CD14-positive monocyte (primary cell): ENCODE data around the gene SLC37A4. TPM values are rescaled to one million over a fixed set of nuclear protein-coding genes. Genes with fewer than 3 reads are reported as not detected.
"Not testable (repeated sequence)": the region's sequence is repeated elsewhere in the genome, so short reads cannot be mapped to it uniquely, and the experiment has no call there.

Experiments used
- DNase-seq, 3 donors: peaks; one replicate each; pipeline ENCODE4 v3.0.0-alpha.2; 2011 to 2022
- H2AFZ ChIP-seq: 2 replicates; pipeline ENCODE4 v1.6.0; 2012; ENCODE audit warnings: mild to moderate bottlenecking, low read depth, low read length, inconsistent platforms; ENCODE audit not compliant: insufficient read depth, poor library complexity, severe bottlenecking
- H3K27ac ChIP-seq, 2 donors: 1 replicate in 1 of 2; 2 replicates in 1 of 2; pipeline ENCODE4 v1.5.1; 2012 to 2013; ENCODE audit warnings: low read length in 2 of 2, control low read depth in 1 of 2, inconsistent platforms in 1 of 2, low read depth in 1 of 2, mild to moderate bottlenecking in 1 of 2
- H3K27me3 ChIP-seq, 2 donors: one replicate each; pipeline versions ENCODE4 v1.6.0 to v1.6.1; 2011 to 2013; ENCODE audit warnings: low read length in 2 of 2; ENCODE audit not compliant: control insufficient read depth in 2 of 2, insufficient read depth in 2 of 2
- H3K36me3 ChIP-seq, 2 donors: replicated peaks in 1 of 2; 1 replicate in 1 of 2; 2 replicates in 1 of 2; pipeline versions ENCODE4 v1.5.1 to v1.6.1; 2012 to 2013; ENCODE audit warnings: low read length in 2 of 2, control low read depth in 1 of 2, inconsistent platforms in 1 of 2, mild to moderate bottlenecking in 1 of 2; ENCODE audit not compliant: insufficient read depth in 2 of 2, control insufficient read depth in 1 of 2
- H3K4me1 ChIP-seq, 2 donors: 1 replicate in 1 of 2; 2 replicates in 1 of 2; pipeline versions ENCODE4 v1.5.1 to v1.6.1; 2012 to 2013; ENCODE audit warnings: low read length in 2 of 2, control low read depth in 1 of 2, inconsistent platforms in 1 of 2, mild to moderate bottlenecking in 1 of 2, moderate library complexity in 1 of 2; ENCODE audit not compliant: insufficient read depth in 2 of 2, control insufficient read depth in 1 of 2
- H3K4me2 ChIP-seq: replicated peaks from 2 replicates; pipeline ENCODE3; 2012; ENCODE audit warnings: low read length, moderate library complexity, mild to moderate bottlenecking; ENCODE audit not compliant: poor library complexity, severe bottlenecking; ENCODE audit errors: extremely low read depth
- H3K4me3 ChIP-seq, 3 experiments: fragments of 200-600 bp in 1 of 3; sonication (generic) in 1 of 3; replicated peaks in 1 of 3; 1 replicate in 2 of 3; 2 replicates in 1 of 3; pipeline ENCODE4 v1.5.1; 2011 to 2013; ENCODE audit warnings: low read length in 3 of 3, mild to moderate bottlenecking in 3 of 3, control low read depth in 2 of 3, low read depth in 2 of 3, inconsistent platforms in 1 of 3, moderate library complexity in 1 of 3
- H3K79me2 ChIP-seq: 2 replicates; pipeline ENCODE4 v1.6.0; 2012; ENCODE audit warnings: mild to moderate bottlenecking, control low read depth, inconsistent platforms, low read length, moderate library complexity; ENCODE audit not compliant: insufficient read depth
- H3K9ac ChIP-seq: 2 replicates; pipeline ENCODE4 v1.6.0; 2017; ENCODE audit warnings: low read length, mild to moderate bottlenecking; ENCODE audit not compliant: insufficient read depth, poor library complexity, severe bottlenecking
- H3K9me3 ChIP-seq, 2 donors: replicated peaks in 1 of 2; 1 replicate in 1 of 2; 2 replicates in 1 of 2; pipeline versions ENCODE4 v1.5.1 to v1.6.1; 2012 to 2013; ENCODE audit warnings: low read length in 2 of 2, control low read depth in 1 of 2; ENCODE audit not compliant: control insufficient read depth in 1 of 2, insufficient read depth in 1 of 2
- H4K20me1 ChIP-seq: 2 replicates; pipeline ENCODE4 v1.6.0; 2012; ENCODE audit warnings: mild to moderate bottlenecking, low read length, control low read depth, moderate library complexity; ENCODE audit not compliant: insufficient read depth
- H3K27ac Mint-ChIP-seq, 7 donors: one replicate each; pipeline ENCODE4 v1.8.0; 2020; ENCODE audit warnings: mild to moderate bottlenecking in 7 of 7, mixed read lengths in 7 of 7, moderate library complexity in 6 of 7, inconsistent platforms in 2 of 7
- H3K27me3 Mint-ChIP-seq, 3 donors: one replicate each; pipeline ENCODE4 v1.8.0; 2021 to 2022; ENCODE audit warnings: low read depth in 3 of 3, mild to moderate bottlenecking in 3 of 3, mixed read lengths in 3 of 3, moderate library complexity in 3 of 3, inconsistent platforms in 1 of 3
- H3K36me3 Mint-ChIP-seq, 2 donors: one replicate each; pipeline ENCODE4 v1.8.0; 2020; ENCODE audit warnings: mixed read lengths in 2 of 2, inconsistent platforms in 1 of 2, mild to moderate bottlenecking in 1 of 2
- H3K4me1 Mint-ChIP-seq: one replicate; pipeline ENCODE4 v1.8.0; 2020; ENCODE audit warnings: mild to moderate bottlenecking, mixed read lengths
- H3K4me3 Mint-ChIP-seq, 2 donors: one replicate each; pipeline ENCODE4 v1.8.0; 2020; ENCODE audit warnings: mild to moderate bottlenecking in 2 of 2, mixed read lengths in 2 of 2, moderate library complexity in 1 of 2
- H3K9me3 Mint-ChIP-seq, 7 donors: one replicate each; pipeline ENCODE4 v1.8.0; 2020 to 2022; ENCODE audit warnings: mixed read lengths in 7 of 7, mild to moderate bottlenecking in 6 of 7, moderate library complexity in 6 of 7, inconsistent platforms in 2 of 7
- CTCF ChIP-seq: fragments of 200-600 bp; IDR thresholded peaks from one replicate; pipeline ENCODE4 v1.8.0; 2022; ENCODE audit warnings: antibody characterized with exemption, mild to moderate bottlenecking
- WGBS: methylation state at CpG from one replicate; pipeline ENCODE4 v1.1.5; 2013; ENCODE audit warnings: missing lambda C conversion rate; ENCODE audit not compliant: insufficient coverage; 5-methylcytosine and 5-hydroxymethylcytosine counted together
- intact Hi-C, 2 donors: fragments of 100-400 bp; cut with micrococcal nuclease; formaldehyde crosslinking; loops; one replicate each; pipeline versions ENCODE4 v1.15.0 to v1.15.1; 2023
- polyA plus RNA-seq, 3 donors: library from polyadenylated mRNA; depleted of rRNA in 1 of 3; unstranded in 2 of 3; stranded (reverse) in 1 of 3; fragments of 300-500 nt in 2 of 3; fragments of >200 nt in 1 of 3; fragmentation: Illumina TruSeq in 2 of 3; gene quantifications; 1 replicate in 2 of 3; 2 replicates in 1 of 3; pipeline ENCODE4 v1.2.3, GENCODE V29; 2012 to 2021

Gene SLC37A4
- polyA plus RNA-seq, 3 donors: 5.9 to 8.0 (median 7.2) TPM

DNA sequence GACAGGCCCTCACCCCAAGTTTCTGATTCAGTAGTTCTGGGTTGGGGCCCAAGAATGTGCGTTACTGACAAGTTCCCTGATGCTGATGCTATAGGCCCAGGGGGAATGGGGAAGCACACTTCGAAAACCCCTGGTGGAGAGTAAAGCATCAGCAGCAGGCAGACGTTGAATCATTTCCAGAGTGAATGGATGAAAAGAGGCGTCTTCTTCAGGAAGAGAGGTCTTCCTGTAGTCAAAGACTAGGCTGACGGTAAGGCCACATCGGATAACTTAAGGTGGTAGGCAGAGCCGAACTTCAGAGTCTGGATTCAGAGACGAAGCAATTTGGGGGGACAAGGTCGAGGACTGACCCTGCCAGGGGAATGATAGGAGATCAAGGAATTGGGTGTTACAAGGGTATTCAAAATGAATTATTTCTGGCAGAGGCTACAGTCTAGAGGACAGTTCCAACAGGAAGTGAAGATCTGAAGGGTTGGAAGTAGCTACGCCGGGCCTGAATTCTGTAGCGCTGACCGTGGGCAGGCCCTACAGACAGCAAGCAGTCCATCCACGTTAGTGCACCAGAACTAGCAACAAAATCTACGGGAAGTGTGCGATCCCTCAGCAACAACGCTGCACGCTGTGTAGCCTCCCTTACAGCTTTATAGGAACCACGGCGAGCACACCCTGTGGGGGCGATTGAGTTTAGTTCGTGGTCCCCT is 33.6 kb downstream of the SLC37A4 start:
- H3K27me3 Mint-ChIP-seq: peaks cover 0 to 2% (median 0%) of the 10 kb centered on the region in 3 donors
- peaks cover 24 to 34% of the 10 kb centered on the region in 2 donors for H3K36me3 Mint-ChIP-seq
- Histone ChIP-seq H3K27me3 (no peaks in the 10 kb centered on the region), H3K4me1 (peaks cover 19 to 23% of the 10 kb centered on the region in 2 donors), H3K27ac (peak overlapping the region in 1 of 2 donors; percentile 87), H3K9ac (peak overlapping the region; percentile 24), H3K4me2 (peak overlapping the region; percentile 99), H3K36me3 (peaks cover 17 to 29% of the 10 kb centered on the region in 2 donors), H3K9me3 (no peaks in the 10 kb centered on the region), H2AFZ (peak overlapping the region; percentile 95), H3K79me2 (peaks cover 34% of the 10 kb centered on the region), H3K4me3 (peak overlapping the region; percentile 65 to 87 (median 82)), H4K20me1 (no peaks in the 10 kb centered on the region)
- H3K27ac Mint-ChIP-seq: peak overlapping the region; percentile 87 to 95 (median 89)
- peaks cover 27% of the 10 kb centered on the region for H3K4me1 Mint-ChIP-seq
- WGBS: 7% methylated on average over 20 of the region's 22 CpGs
- peak overlapping the region; percentile 95 to 97 for H3K4me3 Mint-ChIP-seq
- peak; percentile 41 for TF ChIP-seq CTCF
- intact Hi-C loops: loop anchor here in 1 of 2 donors (5.0 kb wide), 1 partner anchor 35 kb away; the partner anchor contains the start of gene SLC37A4
- DNase-seq: peak; percentile 51 to 76 (median 55)
- H3K9me3 Mint-ChIP-seq: peaks cover 0 to 3% (median 0%) of the 10 kb centered on the region in 7 donors

- H3K4me1 ChIP-seq, intact Hi-C loops, DNase-seq, H3K36me3 ChIP-seq, H4K20me1 ChIP-seq, H3K9me3 ChIP-seq, H3K4me3 ChIP-seq, H3K36me3 Mint-ChIP-seq, H3K4me1 Mint-ChIP-seq, H3K4me2 ChIP-seq, H2AFZ ChIP-seq, H3K27me3 ChIP-seq, H3K27ac Mint-ChIP-seq, H3K9ac ChIP-seq, H3K27me3 Mint-ChIP-seq, H3K4me3 Mint-ChIP-seq, H3K79me2 ChIP-seq, H3K27ac ChIP-seq, H3K9me3 Mint-ChIP-seq: not testable (repeated sequence)
- 91% methylated on average over 19 of the region's 44 CpGs for WGBS
Measured at GRCh38 chr11:118991486-118992038, 39.1 kb downstream of the SLC37A4 start.
